Neutrophil (primary cell): ENCODE data around the gene KANSL2.

Source experiments
- H3K27ac ChIP-seq: fragments of 200-600 bp; sonication (generic); 2 replicates; pipeline ENCODE4 v1.5.1; 2016; ENCODE audit warnings: mild to moderate bottlenecking, moderate library complexity
- H3K27me3 ChIP-seq: fragments of 200-600 bp; sonication (generic); 2 replicates; pipeline ENCODE4 v1.6.0; 2016; ENCODE audit warnings: mild to moderate bottlenecking
- H3K36me3 ChIP-seq: fragments of 200-600 bp; sonication (generic); 2 replicates; pipeline ENCODE4 v1.5.1; 2017
- H3K4me1 ChIP-seq, 2 experiments: fragments of 200-600 bp in 1 of 2; sonication (generic) in 1 of 2; 1 replicate in 1 of 2; 2 replicates in 1 of 2; pipeline versions ENCODE4 v1.5.1 to v1.6.1; 2013 to 2016; ENCODE audit warnings: low read depth in 1 of 2, low read length in 1 of 2, mild to moderate bottlenecking in 1 of 2, moderate library complexity in 1 of 2; ENCODE audit not compliant: control insufficient read depth in 1 of 2, insufficient read depth in 1 of 2
- H3K4me3 ChIP-seq, 2 experiments: fragments of 200-600 bp in 1 of 2; sonication (generic) in 1 of 2; 1 replicate in 1 of 2; 2 replicates in 1 of 2; pipeline ENCODE4 v1.5.1; 2013 to 2016; ENCODE audit warnings: low read depth in 1 of 2, low read length in 1 of 2, mild to moderate bottlenecking in 1 of 2, moderate library complexity in 1 of 2
- H3K9me3 ChIP-seq: fragments of 200-600 bp; sonication (generic); 2 replicates; pipeline ENCODE4 v1.5.1; 2016
- TF ChIP-seq, protein P1 (sequence below): fragments of 200-600 bp; sonication (generic); IDR thresholded peaks from 2 replicates; pipeline ENCODE4 v1.5.1; 2016; ENCODE audit warnings: antibody characterized with exemption

Gene KANSL2

DNA sequence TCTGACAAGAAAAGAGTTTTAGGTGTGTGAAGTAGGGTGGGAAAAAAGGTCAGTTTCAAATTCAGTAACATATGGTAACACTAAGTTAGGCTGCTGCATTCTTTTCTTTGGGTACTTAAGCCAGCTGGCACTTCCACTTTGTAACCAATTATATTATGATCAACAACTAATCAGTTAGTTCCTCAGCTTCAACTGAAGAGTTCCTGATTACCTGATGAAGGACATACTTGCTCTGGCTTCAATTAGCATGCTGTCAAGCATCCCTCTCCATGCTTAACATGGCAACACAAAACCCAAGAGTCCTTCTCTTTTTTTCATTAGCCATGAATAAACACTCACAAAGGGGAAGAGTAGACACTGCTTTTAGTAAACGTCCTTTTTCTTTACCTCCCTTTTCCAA is 6.8 kb upstream of the KANSL2 start:
- Histone ChIP-seq H3K4me1 (no peaks in the 10 kb centered on the region), H3K9me3 (no peaks in the 10 kb centered on the region), H3K27me3 (no peaks in the 10 kb centered on the region), H3K27ac (no peak overlapping the region), H3K36me3 (peaks cover 45% of the 10 kb centered on the region), H3K4me3 (no peak overlapping the region)
- TF ChIP-seq, protein P1, sequence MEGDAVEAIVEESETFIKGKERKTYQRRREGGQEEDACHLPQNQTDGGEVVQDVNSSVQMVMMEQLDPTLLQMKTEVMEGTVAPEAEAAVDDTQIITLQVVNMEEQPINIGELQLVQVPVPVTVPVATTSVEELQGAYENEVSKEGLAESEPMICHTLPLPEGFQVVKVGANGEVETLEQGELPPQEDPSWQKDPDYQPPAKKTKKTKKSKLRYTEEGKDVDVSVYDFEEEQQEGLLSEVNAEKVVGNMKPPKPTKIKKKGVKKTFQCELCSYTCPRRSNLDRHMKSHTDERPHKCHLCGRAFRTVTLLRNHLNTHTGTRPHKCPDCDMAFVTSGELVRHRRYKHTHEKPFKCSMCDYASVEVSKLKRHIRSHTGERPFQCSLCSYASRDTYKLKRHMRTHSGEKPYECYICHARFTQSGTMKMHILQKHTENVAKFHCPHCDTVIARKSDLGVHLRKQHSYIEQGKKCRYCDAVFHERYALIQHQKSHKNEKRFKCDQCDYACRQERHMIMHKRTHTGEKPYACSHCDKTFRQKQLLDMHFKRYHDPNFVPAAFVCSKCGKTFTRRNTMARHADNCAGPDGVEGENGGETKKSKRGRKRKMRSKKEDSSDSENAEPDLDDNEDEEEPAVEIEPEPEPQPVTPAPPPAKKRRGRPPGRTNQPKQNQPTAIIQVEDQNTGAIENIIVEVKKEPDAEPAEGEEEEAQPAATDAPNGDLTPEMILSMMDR: no peak

DNA sequence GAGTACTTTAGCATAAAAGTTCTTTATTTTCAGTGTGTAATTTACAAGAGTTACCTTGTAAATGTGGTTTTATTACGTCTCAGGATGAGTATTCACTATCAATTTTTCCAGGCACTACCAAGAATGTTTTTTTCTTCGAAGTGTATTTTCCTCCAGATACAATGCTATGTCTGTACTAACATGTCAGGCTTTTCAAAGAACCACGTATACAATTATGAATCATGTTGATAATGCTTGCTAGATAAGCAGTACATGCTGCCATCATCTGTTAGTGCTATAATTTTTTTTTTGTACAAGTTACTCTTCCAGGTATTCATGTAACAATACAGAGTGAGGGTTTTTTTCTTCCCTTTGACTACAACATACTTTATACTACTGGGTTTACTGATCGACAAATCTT is 5.6 kb upstream of the KANSL2 start:
- TF ChIP-seq, protein P1: no peak
- no peaks in the 10 kb centered on the region for H3K27me3 ChIP-seq
- no peaks in the 10 kb centered on the region for H3K9me3 ChIP-seq
- H3K4me3 ChIP-seq: no peak overlapping the region
- peaks cover 4 to 6% of the 10 kb centered on the region in 2 experiments for H3K4me1 ChIP-seq
- no peak overlapping the region for H3K27ac ChIP-seq
- H3K36me3 ChIP-seq: peaks cover 33% of the 10 kb centered on the region

DNA sequence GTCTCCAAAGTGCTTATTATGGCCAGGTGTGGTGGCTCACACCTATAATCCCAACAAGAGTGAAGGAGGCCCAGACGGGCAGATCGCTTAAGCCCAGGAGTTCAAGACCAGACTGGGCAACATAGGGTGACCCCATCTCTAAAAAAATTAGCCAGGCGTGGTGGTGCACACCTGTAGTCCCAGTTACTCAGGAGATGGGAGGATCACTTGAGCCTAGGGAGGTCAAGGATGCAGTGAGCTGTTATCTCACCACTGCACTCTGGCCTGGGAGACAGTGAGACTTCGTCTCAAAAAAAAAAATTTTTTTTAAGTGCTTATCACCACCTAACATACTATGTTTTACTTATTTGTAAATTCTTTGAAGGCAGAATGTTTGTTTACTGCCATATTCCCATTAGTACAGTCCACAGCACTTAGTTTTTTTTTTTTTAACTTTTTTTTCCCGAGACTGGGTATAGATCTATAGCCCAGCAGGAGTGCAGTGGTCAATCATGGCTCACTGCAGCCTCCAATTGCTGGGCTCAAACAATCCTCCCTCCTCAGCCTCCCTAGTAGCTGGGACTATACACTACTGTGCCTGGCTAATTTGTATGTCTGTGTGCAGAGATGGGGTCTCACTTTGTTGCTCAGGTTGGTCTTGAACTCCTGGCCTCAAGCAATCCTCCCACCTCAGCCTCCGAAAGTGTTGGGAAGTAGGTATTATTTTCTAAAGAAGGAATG is 4.7 kb upstream of the KANSL2 start:
- H3K4me1 ChIP-seq: peaks cover 6 to 7% of the 10 kb centered on the region in 2 experiments
- H3K9me3 ChIP-seq: no peaks in the 10 kb centered on the region
- TF ChIP-seq, protein P1: no peak
- H3K27me3 ChIP-seq: no peaks in the 10 kb centered on the region
- H3K36me3 ChIP-seq: peaks cover 25% of the 10 kb centered on the region
- H3K4me3 ChIP-seq: no peak overlapping the region
- H3K27ac ChIP-seq: no peak overlapping the region

DNA sequence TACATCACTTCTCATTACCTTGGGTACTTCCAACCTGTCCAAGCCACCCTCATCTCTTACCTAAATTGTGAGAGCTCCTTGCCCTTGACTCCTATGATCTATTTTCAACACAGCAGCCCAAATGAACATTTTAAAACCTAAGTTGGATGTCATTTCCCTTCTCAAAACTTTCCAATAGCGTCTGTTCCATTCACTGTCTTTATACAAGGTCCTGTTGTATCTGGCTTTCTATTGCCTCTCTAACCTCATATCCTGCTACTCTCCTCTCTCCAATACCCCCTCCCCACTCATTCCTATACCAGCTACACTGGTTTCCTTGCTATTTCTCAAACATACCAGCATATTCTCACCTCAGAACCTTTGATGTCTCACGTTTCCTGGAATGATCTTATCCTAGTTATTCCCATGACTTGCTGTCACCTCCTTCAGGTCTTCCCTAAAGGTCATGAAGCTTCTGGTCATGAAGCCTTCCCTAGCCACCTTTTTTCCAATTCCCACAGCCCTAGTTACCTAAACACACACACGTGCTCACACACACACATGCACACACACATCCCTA is 4.1 kb upstream of the KANSL2 start:
- no peaks in the 10 kb centered on the region for H3K9me3 ChIP-seq
- H3K27ac ChIP-seq: no peak overlapping the region
- H3K36me3 ChIP-seq: peaks cover 18% of the 10 kb centered on the region
- H3K4me3 ChIP-seq: no peak overlapping the region
- peaks cover 13% of the 10 kb centered on the region in 2 experiments for H3K4me1 ChIP-seq
- TF ChIP-seq, protein P1: no peak
- H3K27me3 ChIP-seq: no peaks in the 10 kb centered on the region

DNA sequence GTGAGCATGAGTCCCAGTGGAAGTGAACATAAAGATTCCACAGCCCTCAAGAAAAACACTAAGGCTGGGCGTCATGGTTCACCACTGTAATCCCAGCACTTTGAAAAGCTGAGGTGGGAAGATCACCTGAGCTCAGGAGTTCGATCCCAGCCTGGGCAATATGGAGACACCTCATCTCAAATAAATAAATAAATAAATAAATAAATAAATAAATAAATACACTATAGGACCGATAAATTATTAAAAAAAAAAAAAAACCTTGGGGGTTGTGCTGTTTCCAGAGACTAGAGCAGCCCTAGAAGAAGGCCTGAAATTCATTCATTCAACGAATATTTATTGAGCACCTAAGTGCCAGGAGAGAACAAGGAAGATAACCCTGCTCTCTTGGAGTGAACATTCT is 1.5 kb upstream of the KANSL2 start:
- Histone ChIP-seq H3K4me3 (no peak overlapping the region), H3K27ac (no peak overlapping the region), H3K36me3 (peaks cover 9% of the 10 kb centered on the region), H3K27me3 (no peaks in the 10 kb centered on the region), H3K9me3 (no peaks in the 10 kb centered on the region), H3K4me1 (peaks cover 38 to 39% of the 10 kb centered on the region in 2 experiments)
- TF ChIP-seq, protein P1: no peak
